Natural killer cell (primary cell): ENCODE results near the gene TRAF5. TPM values are rescaled to one million over a fixed set of nuclear protein-coding genes. Genes with fewer than 3 reads are reported as not detected.

Experiments used
- ATAC-seq, 3 donors: fragments of 150-1000 bp in 2 of 3; fragments of 200-7000 bp in 1 of 3; cut with Tn5 transposase; 1 replicate in 1 of 3; 2 replicates in 2 of 3; pipeline ENCODE4 v1.10.0; 2021; ENCODE audit warnings: mild to moderate bottlenecking in 2 of 3, moderate library complexity in 2 of 3
- DNase-seq, 2 donors: peaks; one replicate each; pipeline versions ENCODE4 v3.0.0 to v3.0.0-alpha.2; 2013 to 2021; ENCODE audit warnings: mixed read lengths in 1 of 2
- H3K27ac ChIP-seq: one replicate; pipeline ENCODE4 v1.5.1; 2013; ENCODE audit warnings: mild to moderate bottlenecking, low read length
- H3K27me3 ChIP-seq: one replicate; pipeline ENCODE4 v1.6.1; 2013; ENCODE audit warnings: low read length; ENCODE audit not compliant: control insufficient read depth, insufficient read depth
- H3K36me3 ChIP-seq: one replicate; pipeline ENCODE4 v1.6.1; 2013; ENCODE audit warnings: low read length; ENCODE audit not compliant: control insufficient read depth, insufficient read depth
- H3K4me1 ChIP-seq: one replicate; pipeline ENCODE4 v1.6.1; 2013; ENCODE audit warnings: low read length; ENCODE audit not compliant: control insufficient read depth, insufficient read depth
- H3K4me3 ChIP-seq: one replicate; pipeline ENCODE4 v1.5.1; 2013; ENCODE audit warnings: low read length
- H3K9me3 ChIP-seq: one replicate; pipeline ENCODE4 v1.6.1; 2013; ENCODE audit warnings: low read length; ENCODE audit not compliant: control insufficient read depth, insufficient read depth
- H3K27ac Mint-ChIP-seq, 2 donors: one replicate each; pipeline ENCODE4 v1.8.0; 2022; ENCODE audit warnings: mild to moderate bottlenecking in 2 of 2, mixed read lengths in 2 of 2, moderate library complexity in 1 of 2
- H3K27me3 Mint-ChIP-seq, 2 donors: one replicate each; pipeline ENCODE4 v1.8.0; 2022; ENCODE audit warnings: low read depth in 2 of 2, mixed read lengths in 2 of 2
- H3K36me3 Mint-ChIP-seq: one replicate; pipeline ENCODE4 v1.8.0; 2022; ENCODE audit warnings: mixed read lengths
- H3K4me1 Mint-ChIP-seq, 2 donors: one replicate each; pipeline ENCODE4 v1.8.0; 2022; ENCODE audit warnings: mixed read lengths in 2 of 2
- H3K4me3 Mint-ChIP-seq: one replicate; pipeline ENCODE4 v1.8.0; 2022; ENCODE audit warnings: mild to moderate bottlenecking, moderate library complexity, mixed read lengths
- H3K9me3 Mint-ChIP-seq, 2 donors: one replicate each; pipeline ENCODE4 v1.8.0; 2022; ENCODE audit warnings: mixed read lengths in 2 of 2
- WGBS: methylation state at CpG from one replicate; pipeline ENCODE4 v1.1.7; 2013; ENCODE audit warnings: missing lambda C conversion rate; ENCODE audit not compliant: insufficient coverage; 5-methylcytosine and 5-hydroxymethylcytosine counted together
- intact Hi-C: fragments of 100-400 bp; cut with micrococcal nuclease; formaldehyde crosslinking; loops from one replicate; pipeline ENCODE4 v1.14.2; 2022
- total RNA-seq, 4 donors: library from RNA; stranded (reverse); fragments of 120-200 nt in 1 of 4; gene quantifications; one replicate each; pipeline versions ENCODE4 v1.2.3 to v1.2.4, GENCODE V29; 2013 to 2022
- TF ChIP-seq, protein P1 (sequence below): fragments of 200-600 bp; IDR thresholded peaks from one replicate; pipeline ENCODE4 v1.8.0; 2022; ENCODE audit warnings: antibody characterized with exemption

The TRAF5 gene
- total RNA-seq, 3 donors from 2014 or later (not counting 1 experiment from before 2014, with no cell fraction given): 52.3 to 74.4 (median 55.6) TPM

DNA sequence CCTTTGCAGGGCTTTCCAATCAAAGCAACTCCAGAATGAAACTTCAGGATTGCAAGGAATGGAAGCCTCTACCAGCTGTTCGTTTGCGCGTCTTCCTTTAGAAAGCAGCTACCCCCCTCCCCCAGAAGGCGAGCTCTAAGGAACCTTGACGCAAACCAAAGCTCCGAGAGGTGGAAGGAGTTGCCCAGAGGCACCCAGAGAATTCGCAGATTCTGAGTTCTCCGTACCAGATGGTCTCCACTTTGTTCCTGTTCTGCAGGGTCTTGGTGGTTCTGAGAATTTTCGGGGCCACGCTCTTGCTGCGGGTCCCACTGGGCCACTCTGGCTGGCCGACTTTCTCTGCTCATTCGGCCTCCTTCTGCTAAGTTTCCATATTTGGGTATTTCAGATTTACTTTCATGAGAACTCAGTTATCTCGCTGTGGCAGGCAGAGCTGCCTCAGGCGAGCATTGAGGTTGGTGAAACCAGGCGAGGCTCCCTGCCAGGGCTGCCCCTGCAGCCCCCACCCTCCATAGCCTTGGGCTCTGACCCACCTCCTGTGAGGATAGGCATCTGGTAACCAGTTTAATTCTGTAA, 801 bp downstream of the TRAF5 start:
- peaks cover 60% of the 10 kb centered on the region for H3K4me1 ChIP-seq
- peak; percentile 19 to 45 (median 39) for ATAC-seq
- H3K4me1 Mint-ChIP-seq: peaks cover 62 to 71% of the 10 kb centered on the region in 2 donors
- no peaks in the 10 kb centered on the region for H3K27me3 ChIP-seq
- no peaks in the 10 kb centered on the region for H3K36me3 Mint-ChIP-seq
- no peaks in the 10 kb centered on the region for H3K27me3 Mint-ChIP-seq
- peak overlapping the region; percentile 95 for H3K4me3 Mint-ChIP-seq
- intact Hi-C loops: loop anchor here (2.0 kb wide), 1 partner anchor 55 kb away; no protein-coding TSS in a partner anchor
- TF ChIP-seq, protein P1, sequence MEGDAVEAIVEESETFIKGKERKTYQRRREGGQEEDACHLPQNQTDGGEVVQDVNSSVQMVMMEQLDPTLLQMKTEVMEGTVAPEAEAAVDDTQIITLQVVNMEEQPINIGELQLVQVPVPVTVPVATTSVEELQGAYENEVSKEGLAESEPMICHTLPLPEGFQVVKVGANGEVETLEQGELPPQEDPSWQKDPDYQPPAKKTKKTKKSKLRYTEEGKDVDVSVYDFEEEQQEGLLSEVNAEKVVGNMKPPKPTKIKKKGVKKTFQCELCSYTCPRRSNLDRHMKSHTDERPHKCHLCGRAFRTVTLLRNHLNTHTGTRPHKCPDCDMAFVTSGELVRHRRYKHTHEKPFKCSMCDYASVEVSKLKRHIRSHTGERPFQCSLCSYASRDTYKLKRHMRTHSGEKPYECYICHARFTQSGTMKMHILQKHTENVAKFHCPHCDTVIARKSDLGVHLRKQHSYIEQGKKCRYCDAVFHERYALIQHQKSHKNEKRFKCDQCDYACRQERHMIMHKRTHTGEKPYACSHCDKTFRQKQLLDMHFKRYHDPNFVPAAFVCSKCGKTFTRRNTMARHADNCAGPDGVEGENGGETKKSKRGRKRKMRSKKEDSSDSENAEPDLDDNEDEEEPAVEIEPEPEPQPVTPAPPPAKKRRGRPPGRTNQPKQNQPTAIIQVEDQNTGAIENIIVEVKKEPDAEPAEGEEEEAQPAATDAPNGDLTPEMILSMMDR: no peak
- no peaks in the 10 kb centered on the region for H3K9me3 Mint-ChIP-seq
- under 1% methylated on average over 16 of the region's 16 CpGs for WGBS
- H3K4me3 ChIP-seq: peak overlapping the region; percentile 86
- DNase-seq: peak in 1 of 2 donors; percentile 67
- no peaks in the 10 kb centered on the region for H3K9me3 ChIP-seq
- H3K27ac Mint-ChIP-seq: peak overlapping the region; percentile 90 to 96
- peaks cover 5% of the 10 kb centered on the region for H3K36me3 ChIP-seq
- peak overlapping the region; percentile 83 for H3K27ac ChIP-seq

DNA sequence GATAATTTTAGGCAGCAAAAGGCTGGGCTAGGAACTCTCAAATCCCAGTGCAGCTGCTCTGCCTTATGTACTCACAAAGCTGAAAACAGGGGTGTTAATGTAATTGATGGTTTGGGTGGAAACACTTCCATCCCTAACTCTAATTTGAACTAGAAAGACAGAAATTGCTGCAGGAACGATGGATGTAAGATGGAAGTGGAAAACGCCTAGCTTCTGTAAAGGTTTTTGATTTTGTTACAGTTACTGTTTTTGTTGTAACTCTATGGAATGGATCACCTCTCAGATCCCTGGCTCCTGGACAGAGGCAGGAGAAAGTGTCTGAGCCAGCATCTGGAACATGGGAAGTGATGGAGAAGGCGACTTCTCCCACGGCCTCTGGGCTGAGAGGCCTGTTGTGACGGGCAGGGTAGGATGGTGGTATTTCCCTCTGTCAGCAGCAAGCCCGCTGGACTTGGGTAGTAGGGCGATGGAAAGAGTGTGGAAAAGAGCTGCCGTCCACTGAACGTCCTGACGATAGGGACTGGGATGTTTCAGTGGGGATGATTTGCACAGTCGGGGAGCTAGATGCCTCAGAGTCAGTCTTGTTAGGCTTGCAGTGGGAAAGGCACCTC, 1.6 kb downstream of the TRAF5 start:
- H3K27me3 Mint-ChIP-seq: no peaks in the 10 kb centered on the region
- H3K4me1 ChIP-seq: peaks cover 60% of the 10 kb centered on the region
- peak overlapping the region; percentile 83 for H3K27ac ChIP-seq
- WGBS: 75% methylated on average over 11 of the region's 11 CpGs
- peak overlapping the region; percentile 86 for H3K4me3 ChIP-seq
- no peaks in the 10 kb centered on the region for H3K9me3 ChIP-seq
- H3K9me3 Mint-ChIP-seq: no peaks in the 10 kb centered on the region
- peaks cover 68 to 78% of the 10 kb centered on the region in 2 donors for H3K4me1 Mint-ChIP-seq
- H3K27me3 ChIP-seq: no peaks in the 10 kb centered on the region
- intact Hi-C loops: no loop called here
- TF ChIP-seq, protein P1: no peak
- ATAC-seq (no peak), DNase-seq (no peak)
- peak overlapping the region; percentile 95 for H3K4me3 Mint-ChIP-seq
- H3K36me3 Mint-ChIP-seq: no peaks in the 10 kb centered on the region
- H3K36me3 ChIP-seq: peaks cover 5% of the 10 kb centered on the region
- peak overlapping the region; percentile 90 to 96 for H3K27ac Mint-ChIP-seq

DNA sequence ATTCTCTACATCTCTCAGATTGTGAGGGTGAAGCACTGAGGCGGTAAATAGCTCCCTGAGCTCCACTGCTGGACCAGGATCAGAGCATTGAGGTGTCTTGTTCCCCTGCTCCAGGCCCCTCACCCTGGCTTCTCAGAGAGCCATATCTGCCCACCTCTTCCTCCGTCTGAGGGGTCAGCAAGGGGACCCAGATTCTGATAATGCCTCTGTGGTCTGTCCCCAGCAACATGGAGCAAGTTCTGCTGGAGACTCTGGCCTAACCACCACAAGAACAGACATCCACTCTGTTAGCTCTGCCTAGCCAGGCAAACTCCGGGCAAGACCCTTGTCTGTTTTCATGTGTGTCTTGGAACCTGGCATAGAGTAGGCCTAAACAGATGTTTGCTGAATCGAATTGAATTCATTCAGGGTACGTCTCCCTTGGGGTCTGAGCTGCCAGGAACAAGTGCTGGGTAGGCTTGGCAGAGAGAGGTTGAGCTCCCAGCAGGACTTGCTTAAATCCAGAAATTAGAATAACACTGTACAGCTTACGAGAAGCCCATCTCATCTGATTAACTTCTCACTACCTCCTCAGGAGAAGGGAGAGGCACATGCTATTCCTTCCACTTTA, 2.3 kb downstream of the TRAF5 start:
- DNase-seq: no peak

More for the DNA sequence above, 2.3 kb downstream of the TRAF5 start:
- Mint-ChIP-seq H3K4me3 (peak overlapping the region; percentile 95), H3K36me3 (no peaks in the 10 kb centered on the region), H3K9me3 (no peaks in the 10 kb centered on the region), H3K27ac (peak overlapping the region; percentile 90 to 96), H3K4me1 (peaks cover 66 to 77% of the 10 kb centered on the region in 2 donors), H3K27me3 (no peaks in the 10 kb centered on the region)
- Histone ChIP-seq H3K27ac (peak overlapping the region; percentile 83), H3K4me3 (no peak overlapping the region), H3K27me3 (no peaks in the 10 kb centered on the region), H3K36me3 (peaks cover 5% of the 10 kb centered on the region), H3K9me3 (no peaks in the 10 kb centered on the region), H3K4me1 (peaks cover 67% of the 10 kb centered on the region)
- ATAC-seq: no peak
- TF ChIP-seq, protein P1: no peak
- 68% methylated on average over 6 of the region's 6 CpGs for WGBS
- intact Hi-C loops: no loop called here
